ENCODE results near the gene GRSF1.

GRSF1 gene, protein sequence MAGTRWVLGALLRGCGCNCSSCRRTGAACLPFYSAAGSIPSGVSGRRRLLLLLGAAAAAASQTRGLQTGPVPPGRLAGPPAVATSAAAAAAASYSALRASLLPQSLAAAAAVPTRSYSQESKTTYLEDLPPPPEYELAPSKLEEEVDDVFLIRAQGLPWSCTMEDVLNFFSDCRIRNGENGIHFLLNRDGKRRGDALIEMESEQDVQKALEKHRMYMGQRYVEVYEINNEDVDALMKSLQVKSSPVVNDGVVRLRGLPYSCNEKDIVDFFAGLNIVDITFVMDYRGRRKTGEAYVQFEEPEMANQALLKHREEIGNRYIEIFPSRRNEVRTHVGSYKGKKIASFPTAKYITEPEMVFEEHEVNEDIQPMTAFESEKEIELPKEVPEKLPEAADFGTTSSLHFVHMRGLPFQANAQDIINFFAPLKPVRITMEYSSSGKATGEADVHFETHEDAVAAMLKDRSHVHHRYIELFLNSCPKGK

DNA sequence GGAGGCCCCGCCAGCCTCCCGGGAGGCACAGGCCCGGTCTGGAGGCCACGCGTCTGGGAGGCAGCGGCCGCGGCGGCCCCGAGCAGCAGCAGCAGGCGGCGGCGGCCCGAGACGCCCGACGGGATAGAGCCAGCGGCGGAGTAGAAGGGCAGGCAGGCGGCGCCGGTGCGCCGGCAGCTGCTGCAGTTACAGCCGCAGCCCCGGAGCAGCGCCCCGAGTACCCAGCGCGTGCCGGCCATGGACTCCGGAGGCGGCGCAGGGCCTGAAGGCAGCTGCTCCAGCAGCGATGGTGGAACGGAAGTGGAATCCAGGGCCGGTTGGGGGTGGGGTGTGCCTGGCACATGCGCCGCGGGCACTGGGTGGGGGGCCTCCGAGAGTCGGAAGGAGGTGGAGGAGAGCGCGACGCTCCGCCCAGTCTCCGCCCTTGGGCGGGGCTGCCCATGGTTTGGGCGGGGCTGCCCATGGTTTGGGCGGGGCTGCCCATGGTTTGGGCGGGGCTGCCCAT is at the start of gene GRSF1:
TSS of gene GRSF1 (minus strand) at position 302 of the 505 bp plus-strand sequence. CDS start at position 239, 63 bp downstream.
- TF ChIP-seq ZNF274 (IDR thresholded peaks at IDR 0.05; ENCODE audit: low read depth, low read length): no peak
- peak within 1 kb of the TSS; percentile 92 for H3K4me3 ChIP-seq (ENCODE audit: low read length)

DNA sequence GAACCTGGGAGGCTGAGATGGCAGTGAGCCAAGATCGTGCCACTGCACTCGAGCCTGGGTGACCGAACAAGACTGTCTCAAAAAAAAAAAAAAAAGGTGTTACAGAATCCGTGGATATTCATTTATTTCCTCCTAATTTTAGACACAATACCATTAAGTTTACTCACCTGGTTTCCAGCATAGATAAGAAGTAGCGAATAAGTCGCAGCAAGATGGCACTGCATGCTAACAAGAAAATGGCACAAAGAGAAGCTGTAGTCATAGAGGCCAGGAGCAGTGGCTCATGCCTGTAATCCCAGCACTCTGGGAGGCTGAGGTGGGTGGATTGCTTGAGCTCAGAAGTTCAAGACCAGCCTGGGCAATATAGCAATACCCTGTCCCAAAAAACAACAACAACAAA is 45.5 kb upstream of the GRSF1 start:
- TF ChIP-seq ZNF274 (IDR thresholded peaks at IDR 0.05; ENCODE audit: low read depth, low read length): no peak

DNA sequence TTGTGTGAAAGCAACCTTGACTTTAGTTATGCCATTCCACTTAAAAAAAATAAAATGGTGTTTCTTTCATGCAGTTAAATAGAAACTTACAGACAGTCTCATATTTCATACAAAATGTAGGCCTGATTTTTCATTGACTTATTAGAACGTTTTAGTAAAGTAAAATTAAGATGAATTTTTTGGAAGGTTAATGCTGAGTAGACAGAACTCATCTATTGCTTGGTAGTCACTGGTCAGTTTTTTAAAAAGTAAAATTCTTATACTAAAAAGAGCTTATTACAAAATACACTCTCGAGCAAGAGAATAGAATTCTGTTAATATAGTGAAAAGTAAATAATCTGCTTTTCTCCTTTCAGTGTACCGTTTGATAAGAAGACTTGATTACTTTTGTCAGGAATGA is 41.0 kb upstream of the GRSF1 start:
- no peak for TF ChIP-seq ZNF274 (IDR thresholded peaks at IDR 0.05; ENCODE audit: low read depth, low read length)
- no peak overlapping the region for H3K4me3 ChIP-seq (ENCODE audit: low read length)

More for the DNA sequence above, 45.5 kb upstream of the GRSF1 start:
- H3K4me3 ChIP-seq (ENCODE audit: low read length): no peak overlapping the region

DNA sequence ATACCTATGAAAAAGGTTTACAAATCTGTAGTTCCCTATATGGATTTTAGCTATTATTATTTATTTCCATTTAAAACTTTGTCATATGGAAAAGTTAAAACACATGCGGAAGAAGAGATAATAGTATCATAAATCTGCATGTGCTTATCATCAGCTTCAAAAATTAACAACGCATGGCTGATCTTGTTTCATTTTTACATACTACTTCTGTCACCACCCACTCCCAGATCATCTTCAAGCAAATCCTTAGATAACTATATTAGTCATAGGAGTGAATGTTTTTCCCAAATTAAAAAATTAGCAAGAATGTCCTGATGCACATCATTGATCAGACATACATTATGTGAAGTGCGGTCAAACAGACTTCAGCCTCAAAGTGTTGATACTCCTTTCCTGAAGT is 37.9 kb upstream of the GRSF1 start:
- no peak for TF ChIP-seq ZNF274 (IDR thresholded peaks at IDR 0.05; ENCODE audit: low read depth, low read length)
- no peak overlapping the region for H3K4me3 ChIP-seq (ENCODE audit: low read length)

DNA sequence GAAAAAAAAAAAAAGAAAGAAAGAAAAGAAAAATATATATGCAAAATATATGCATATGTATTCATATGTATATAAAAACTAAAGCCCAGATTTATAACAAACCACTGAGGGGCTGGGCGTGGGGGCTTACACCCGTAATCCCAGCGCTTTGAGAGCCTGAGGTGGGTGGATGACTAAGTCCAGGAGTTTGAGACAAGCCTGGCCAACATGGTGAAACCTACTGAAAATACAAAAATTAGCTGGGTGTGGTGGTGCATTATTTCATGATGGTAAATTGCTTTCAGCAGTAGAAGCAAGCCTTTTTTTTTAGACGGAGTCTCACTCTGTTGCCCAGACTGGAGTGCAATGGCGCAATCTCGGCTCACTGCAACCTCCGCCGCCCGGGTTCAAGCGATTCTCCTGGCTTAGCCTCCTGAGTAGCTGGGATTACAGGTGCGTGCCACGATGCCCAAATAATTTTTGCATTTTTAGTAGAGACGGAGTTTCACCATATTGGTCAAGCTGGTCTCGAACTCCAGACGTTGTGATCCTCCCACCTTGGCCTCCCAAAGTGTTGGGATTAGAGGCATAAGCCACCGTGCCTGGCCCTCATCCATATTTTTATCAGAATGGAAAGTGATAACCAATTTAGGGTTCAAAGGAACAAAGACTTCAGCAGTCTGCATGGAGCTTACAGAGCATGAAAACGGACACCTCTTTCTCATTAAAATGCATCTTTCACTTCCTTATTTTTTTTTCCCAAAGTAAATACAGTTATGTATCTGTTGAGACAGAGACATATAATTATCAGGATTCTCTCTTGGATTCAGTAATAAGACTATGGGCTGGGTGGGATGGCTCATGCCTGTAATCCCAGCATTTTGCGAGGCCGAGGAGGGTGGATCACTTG is 34.8 kb upstream of the GRSF1 start:
- TF ChIP-seq ZNF274 (IDR thresholded peaks at IDR 0.05; ENCODE audit: low read depth, low read length): no peak
- no peak overlapping the region for H3K4me3 ChIP-seq (ENCODE audit: low read length)

DNA sequence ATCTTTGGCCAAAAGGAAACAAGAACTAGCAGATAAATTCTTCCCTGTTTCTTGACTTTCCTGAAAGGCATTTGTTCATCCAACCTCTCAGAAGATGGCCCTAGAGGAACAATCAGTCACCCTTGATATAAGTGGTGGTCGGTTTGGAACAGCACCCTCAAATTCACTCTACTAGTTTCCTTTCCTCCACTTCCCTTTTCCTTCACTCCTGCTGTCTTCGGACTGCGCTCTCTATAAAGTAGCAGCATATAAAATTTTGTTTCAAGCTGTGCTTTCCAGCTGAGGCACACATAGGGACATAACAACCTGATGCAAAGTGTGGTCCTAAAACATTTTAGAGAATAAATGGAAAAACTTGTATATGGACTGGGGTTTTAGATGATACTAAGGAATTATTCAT is 33.5 kb upstream of the GRSF1 start:
- TF ChIP-seq ZNF274 (IDR thresholded peaks at IDR 0.05; ENCODE audit: low read depth, low read length): no peak
- no peak overlapping the region for H3K4me3 ChIP-seq (ENCODE audit: low read length)

DNA sequence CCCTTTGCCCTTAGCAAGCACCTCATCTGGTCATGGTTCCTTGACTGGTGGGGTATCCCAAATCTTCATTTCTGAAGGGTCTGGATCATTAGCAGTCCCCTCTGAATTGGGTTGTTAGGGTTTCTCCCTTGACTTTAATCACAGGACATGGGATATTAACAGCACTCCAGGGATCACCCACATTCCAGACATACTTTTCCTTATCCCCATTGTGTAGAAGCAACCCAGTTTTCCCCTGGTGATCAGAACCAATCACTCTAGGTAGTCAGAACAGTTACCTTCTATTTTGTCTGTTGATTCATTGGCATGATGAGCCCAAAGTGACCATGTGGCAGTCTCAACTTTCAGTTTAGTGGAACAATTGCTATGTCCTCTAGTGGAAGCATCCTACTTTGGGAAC is 29.1 kb upstream of the GRSF1 start:
- TF ChIP-seq ZNF274 (IDR thresholded peaks at IDR 0.05; ENCODE audit: low read depth, low read length): no peak
- H3K4me3 ChIP-seq (ENCODE audit: low read length): no peak overlapping the region

DNA sequence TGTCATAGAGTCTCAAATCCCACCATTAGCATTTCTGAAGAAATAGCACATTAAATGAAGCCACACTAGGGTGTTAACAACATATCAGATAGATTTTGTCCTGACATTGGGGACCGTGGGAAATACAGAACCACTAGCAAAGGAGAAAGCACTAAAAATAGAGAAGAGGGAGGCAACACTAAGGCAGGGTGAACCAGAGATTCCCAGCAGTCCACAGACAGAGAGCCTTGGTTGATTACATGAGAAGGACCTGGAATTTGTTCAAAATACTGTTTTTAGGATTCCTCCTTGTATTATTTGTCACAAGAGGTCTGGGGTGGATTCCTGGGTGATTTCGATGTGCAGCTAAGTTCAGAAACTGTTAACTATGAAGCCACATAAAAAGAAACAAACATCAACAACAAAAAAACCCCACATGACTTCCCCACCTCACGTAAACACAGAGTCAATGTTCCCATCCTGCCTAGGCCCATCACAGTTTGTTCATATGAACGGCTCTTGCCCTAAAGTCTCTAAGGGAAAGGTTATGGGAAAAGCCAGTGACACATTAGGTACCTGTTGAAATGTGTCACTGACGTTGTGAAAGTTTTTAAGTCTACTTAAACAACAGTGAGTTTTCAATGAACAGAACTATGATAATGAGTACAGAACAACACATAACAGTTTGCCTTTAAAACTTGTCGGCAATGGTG is 23.6 kb upstream of the GRSF1 start:
- H3K4me3 ChIP-seq (ENCODE audit: low read length): no peak overlapping the region
- no peak for TF ChIP-seq ZNF274 (IDR thresholded peaks at IDR 0.05; ENCODE audit: low read depth, low read length)

DNA sequence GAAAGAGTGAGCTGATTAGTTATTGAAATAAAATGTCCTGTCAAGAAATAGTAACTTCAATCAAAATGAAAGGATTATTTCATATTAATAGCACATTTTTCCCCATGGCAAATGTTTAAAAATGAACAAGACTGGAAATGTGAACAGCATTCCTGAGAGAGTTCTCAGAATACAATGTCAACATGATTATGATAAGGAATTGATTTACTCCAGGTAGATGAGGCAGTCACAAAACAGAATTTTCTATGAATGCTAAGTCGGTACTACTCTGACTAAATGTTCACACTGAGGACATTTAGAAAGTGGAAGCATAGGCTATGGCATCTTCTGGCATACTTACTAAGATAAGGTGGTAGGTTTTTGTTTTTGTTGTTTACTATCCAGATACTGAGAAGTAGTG is 19.4 kb upstream of the GRSF1 start:
- TF ChIP-seq ZNF274 (IDR thresholded peaks at IDR 0.05; ENCODE audit: low read depth, low read length): no peak
- no peak overlapping the region for H3K4me3 ChIP-seq (ENCODE audit: low read length)

DNA sequence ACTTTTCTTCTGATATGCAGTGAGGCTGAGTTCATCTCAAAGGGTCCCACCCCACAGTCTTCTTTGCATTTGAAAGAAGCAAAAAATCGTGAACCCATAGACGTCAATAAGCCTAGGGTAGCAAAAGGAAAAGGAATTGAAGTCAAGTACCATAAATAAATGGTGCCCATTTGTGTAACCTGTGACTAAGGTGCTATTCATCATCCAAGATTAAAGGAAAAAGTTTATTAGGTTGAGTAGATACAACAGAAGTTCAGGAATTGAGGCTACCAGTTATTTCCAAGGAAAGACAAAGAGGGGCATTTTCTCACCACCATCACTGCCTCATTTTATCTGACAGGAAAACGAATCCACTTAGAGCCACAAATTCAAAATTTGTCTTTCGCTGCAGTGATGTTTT is 18.8 kb upstream of the GRSF1 start:
- TF ChIP-seq ZNF274 (IDR thresholded peaks at IDR 0.05; ENCODE audit: low read depth, low read length): no peak
- H3K4me3 ChIP-seq (ENCODE audit: low read length): no peak overlapping the region

DNA sequence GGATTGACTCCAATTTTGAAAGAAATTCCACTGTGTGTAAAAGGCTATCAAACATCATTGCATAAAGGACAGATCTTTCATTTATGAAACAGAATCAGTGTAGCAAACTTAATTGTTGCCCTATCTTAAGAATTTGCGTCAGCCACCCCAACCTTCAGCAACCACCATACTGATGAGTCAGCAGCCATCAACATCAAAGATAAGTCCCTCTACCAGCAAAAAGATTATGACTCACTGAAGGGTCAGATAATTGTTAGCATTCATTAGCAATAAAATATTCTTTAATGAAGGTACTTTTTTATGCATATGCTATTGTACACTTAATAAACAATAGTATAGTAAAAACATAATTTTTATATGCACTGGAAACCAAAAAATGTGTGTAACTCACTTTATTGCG is 15.8 kb upstream of the GRSF1 start:
- TF ChIP-seq ZNF274 (IDR thresholded peaks at IDR 0.05; ENCODE audit: low read depth, low read length): no peak

DNA sequence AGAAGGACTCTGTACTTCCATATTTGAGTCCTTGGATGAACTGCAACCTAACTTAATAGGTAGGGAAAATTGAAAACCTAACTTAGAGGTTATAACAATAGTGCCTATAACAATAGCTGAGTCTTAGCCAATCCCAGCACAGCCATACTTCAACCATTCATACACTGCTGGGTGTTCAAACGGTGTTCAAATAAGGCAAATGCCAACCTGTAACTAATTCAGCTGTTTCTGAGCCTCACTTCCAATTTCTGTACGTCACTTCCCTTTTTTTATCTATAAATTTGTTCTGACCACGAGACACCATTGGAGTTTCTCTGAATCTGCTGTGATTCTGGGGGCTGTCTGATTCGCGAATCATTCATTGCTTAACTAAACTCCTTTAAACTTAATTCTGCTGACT is 9.6 kb upstream of the GRSF1 start:
- no peak for TF ChIP-seq ZNF274 (IDR thresholded peaks at IDR 0.05; ENCODE audit: low read depth, low read length)

More for the DNA sequence above, 15.8 kb upstream of the GRSF1 start:
- H3K4me3 ChIP-seq (ENCODE audit: low read length): no peak overlapping the region

DNA sequence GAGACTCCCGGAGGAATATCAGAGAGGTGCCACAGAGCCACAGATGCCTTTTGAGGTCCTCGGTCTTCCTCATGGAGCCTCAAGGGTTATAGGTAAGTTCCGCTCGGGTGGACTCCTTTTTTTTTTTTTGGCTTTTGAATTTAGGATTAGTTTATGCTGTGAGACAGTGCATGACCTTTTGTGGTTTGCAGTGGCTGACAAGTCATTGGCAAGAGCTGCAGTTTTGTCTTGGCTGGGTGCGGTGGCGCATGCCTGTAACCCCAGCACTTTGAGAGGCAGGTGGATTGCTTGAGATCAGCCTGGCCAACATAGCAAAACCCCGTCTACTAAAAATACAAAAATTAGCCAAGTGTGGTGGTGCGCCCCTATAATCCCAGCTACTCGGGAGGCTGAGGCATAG is 4.5 kb upstream of the GRSF1 start:
- TF ChIP-seq ZNF274 (IDR thresholded peaks at IDR 0.05; ENCODE audit: low read depth, low read length): no peak

More for the DNA sequence above, 9.6 kb upstream of the GRSF1 start:
- H3K4me3 ChIP-seq (ENCODE audit: low read length): no peak overlapping the region

More for the DNA sequence above, 4.5 kb upstream of the GRSF1 start:
- H3K4me3 ChIP-seq (ENCODE audit: low read length): no peak overlapping the region
